Left ventricle myocardium inferior (tissue), 1 donor: Measurements from ENCODE around the gene RUNX1. TPM values are rescaled to one million over a fixed set of nuclear protein-coding genes. Genes with fewer than 3 reads are reported as not detected.

ENCODE experiments used
- DNase-seq: peaks from one replicate; pipeline ENCODE4 v3.0.0-alpha.2; 2020
- H3K27ac ChIP-seq: fragments of 200-600 bp; replicated peaks from 2 replicates; pipeline ENCODE4 v1.8.0; 2021
- H3K27me3 ChIP-seq: fragments of 200-600 bp; 2 replicates; pipeline ENCODE4 v1.8.0; 2021; ENCODE audit warnings: low read depth
- H3K36me3 ChIP-seq: fragments of 200-600 bp; 2 replicates; pipeline ENCODE4 v1.8.0; 2021
- H3K4me1 ChIP-seq: fragments of 200-600 bp; 2 replicates; pipeline ENCODE4 v1.8.0; 2021
- H3K4me3 ChIP-seq: fragments of 200-600 bp; 2 replicates; pipeline ENCODE4 v1.8.0; 2021; ENCODE audit warnings: mild to moderate bottlenecking, moderate library complexity
- H3K9me3 ChIP-seq: fragments of 200-600 bp; replicated peaks from 2 replicates; pipeline ENCODE4 v1.8.0; 2021
- intact Hi-C: fragments of 100-400 bp; cut with micrococcal nuclease; formaldehyde crosslinking; loops from one replicate; pipeline ENCODE4 v1.11.0; 2022
- total RNA-seq: library from RNA; stranded (reverse); fragmentation: NEBNext Ultra II Directional; extraction: Animal tissue kit (Norgen Biotek cat#: 25700); gene quantifications from one replicate; pipeline ENCODE4 v1.2.1, GENCODE V29; 2021
- TF ChIP-seq, protein P1 (sequence below): fragments of 200-600 bp; IDR thresholded peaks from 2 replicates; pipeline ENCODE4 v1.8.0; 2021; ENCODE audit warnings: antibody characterized with exemption, mild to moderate bottlenecking, borderline replicate concordance
- donor health status: DM: no; HTN: yes; CAD: no; lungs with severe emphysema.

RUNX1 gene
- total RNA-seq, 1 donor from 2014 or later, result 1.5 TPM

DNA sequence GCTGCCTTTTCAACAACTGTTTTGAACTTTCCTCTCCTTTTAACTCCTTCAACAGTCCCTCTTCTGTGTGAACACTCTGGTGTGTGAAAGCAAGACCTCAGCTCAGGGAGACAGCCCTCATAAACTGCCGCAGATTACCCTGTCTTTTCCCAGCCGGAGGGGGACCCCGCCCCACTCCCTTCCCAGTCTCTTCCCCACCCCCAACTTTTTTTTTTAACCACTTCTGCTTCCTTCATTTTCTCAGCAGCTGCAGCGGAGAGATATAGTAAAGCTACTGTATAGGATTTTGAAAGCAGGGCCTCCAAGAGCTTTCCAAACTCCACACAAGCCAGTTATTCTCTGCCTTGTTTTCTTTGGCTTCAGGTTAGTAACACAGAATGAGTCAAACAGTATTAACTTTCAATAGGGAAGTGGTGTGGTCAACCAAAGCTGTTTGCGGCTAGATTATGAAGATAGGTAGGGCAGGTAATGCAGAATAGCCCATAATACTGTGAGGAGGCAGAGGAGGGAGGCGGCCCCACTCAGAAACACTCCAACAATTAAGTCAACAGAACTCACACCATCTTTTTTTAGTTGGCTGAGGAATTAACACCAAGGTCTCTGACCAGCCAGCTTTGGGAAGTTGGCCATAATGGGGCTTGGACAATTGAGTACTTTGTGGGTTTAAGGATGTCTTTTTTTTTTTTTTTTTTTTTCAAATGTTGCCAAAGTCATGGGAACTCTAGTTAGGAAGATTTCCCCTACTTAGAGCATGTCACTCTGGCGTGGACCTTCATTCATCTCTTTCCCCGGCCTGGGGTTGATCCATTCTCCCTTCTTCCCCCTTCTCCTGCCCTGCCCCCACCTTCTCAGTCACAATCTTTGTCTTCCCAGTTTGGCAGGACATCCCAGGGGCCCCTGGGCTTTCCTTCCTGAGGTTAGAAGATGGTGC lies 203.3 kb downstream of the RUNX1 start:
- peaks cover 26% of the 10 kb centered on the region for H3K4me1 ChIP-seq
- peaks cover 42% of the 10 kb centered on the region for H3K27me3 ChIP-seq
- TF ChIP-seq, protein P1, sequence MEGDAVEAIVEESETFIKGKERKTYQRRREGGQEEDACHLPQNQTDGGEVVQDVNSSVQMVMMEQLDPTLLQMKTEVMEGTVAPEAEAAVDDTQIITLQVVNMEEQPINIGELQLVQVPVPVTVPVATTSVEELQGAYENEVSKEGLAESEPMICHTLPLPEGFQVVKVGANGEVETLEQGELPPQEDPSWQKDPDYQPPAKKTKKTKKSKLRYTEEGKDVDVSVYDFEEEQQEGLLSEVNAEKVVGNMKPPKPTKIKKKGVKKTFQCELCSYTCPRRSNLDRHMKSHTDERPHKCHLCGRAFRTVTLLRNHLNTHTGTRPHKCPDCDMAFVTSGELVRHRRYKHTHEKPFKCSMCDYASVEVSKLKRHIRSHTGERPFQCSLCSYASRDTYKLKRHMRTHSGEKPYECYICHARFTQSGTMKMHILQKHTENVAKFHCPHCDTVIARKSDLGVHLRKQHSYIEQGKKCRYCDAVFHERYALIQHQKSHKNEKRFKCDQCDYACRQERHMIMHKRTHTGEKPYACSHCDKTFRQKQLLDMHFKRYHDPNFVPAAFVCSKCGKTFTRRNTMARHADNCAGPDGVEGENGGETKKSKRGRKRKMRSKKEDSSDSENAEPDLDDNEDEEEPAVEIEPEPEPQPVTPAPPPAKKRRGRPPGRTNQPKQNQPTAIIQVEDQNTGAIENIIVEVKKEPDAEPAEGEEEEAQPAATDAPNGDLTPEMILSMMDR, result no peak
- H3K9me3 ChIP-seq, result no peaks in the 10 kb centered on the region
- intact Hi-C loops, result no loop called here
- H3K36me3 ChIP-seq, result no peaks in the 10 kb centered on the region
- peak overlapping the region; percentile 42 for H3K27ac ChIP-seq
- no peak overlapping the region for H3K4me3 ChIP-seq
- no peak for DNase-seq

- no peak for DNase-seq
- Histone ChIP-seq H3K9me3 (no peaks in the 10 kb centered on the region), H3K4me1 (peaks cover 26% of the 10 kb centered on the region), H3K27me3 (peaks cover 51% of the 10 kb centered on the region), H3K36me3 (no peaks in the 10 kb centered on the region), H3K4me3 (no peak overlapping the region), H3K27ac (no peak overlapping the region)
- intact Hi-C loops, result no loop called here
- TF ChIP-seq, protein P1, result no peak
Measured at GRCh38 chr21:34844924-34845238, 204.2 kb downstream of the RUNX1 start.

DNA sequence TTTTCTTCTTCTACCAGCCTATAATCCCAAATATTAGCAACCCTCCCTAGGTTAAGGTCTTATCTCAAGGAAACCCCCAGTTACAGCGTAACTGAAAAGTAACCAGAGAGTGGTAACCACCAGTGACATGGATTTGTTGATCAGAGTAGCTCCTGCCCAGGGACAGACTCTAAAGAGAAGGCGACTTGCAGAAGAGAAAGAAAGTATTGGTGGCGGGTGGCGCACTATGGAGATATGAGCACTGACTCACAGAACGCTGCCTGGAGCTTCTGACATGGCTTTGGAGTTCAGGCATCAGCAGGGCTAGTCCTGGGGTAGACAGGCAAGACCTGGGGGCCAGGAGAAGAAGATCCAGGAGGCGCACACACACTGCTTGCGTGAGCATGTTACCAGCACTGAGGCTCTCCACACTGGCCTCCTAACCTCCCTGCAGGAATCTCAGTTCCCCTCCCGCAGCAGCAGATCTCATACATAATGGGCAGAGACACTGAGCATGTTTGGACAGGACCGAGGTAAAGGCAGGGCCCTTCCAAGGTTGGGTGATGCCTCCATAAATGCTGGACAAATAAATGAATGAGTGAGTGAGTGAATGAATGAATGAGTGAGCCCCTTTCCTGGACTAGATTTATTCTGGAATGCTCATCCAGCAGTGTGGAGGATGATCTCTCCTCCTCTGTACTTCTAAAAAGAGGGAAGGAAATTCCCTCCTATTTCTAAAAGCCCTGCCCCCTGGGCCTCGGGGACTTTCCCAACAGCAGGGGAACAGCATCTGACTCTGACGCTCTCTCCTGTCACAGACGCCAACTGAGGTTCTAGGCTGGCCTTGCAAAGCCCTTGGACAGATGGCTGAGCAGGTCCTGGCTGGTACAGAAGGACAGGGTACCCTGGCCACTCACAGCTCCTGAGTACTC lies 204.8 kb downstream of the RUNX1 start:
- H3K27me3 ChIP-seq, result peaks cover 57% of the 10 kb centered on the region
- intact Hi-C loops, result no loop called here
- TF ChIP-seq, protein P1, result no peak
- no peak overlapping the region for H3K4me3 ChIP-seq
- DNase-seq, result peak; percentile 48
- no peaks in the 10 kb centered on the region for H3K9me3 ChIP-seq
- H3K4me1 ChIP-seq, result peaks cover 26% of the 10 kb centered on the region
- H3K27ac ChIP-seq, result no peak overlapping the region
- H3K36me3 ChIP-seq, result no peaks in the 10 kb centered on the region

DNA sequence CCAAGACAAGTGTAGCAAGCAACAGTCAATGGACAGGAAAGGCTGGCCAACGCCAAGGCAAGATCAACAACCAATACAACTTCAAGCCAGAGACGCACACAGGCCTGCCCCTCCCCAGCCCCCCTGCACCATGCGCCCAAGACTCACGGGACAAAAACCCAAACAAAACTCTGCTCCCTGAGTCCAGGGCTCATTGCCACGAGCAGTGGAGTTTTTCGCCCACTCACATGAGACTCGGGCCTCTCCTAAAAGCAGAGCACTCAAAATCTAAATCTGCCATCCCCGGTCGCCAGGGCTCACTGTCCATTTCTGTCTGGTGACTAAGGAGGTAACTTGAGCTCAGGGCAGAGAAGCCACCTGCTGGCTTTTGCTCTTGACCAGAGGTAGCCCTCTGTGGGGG lies 205.5 kb downstream of the RUNX1 start:
- peaks cover 26% of the 10 kb centered on the region for H3K4me1 ChIP-seq
- H3K27me3 ChIP-seq, result peaks cover 62% of the 10 kb centered on the region
- H3K9me3 ChIP-seq, result no peaks in the 10 kb centered on the region
- H3K36me3 ChIP-seq, result no peaks in the 10 kb centered on the region
- no peak overlapping the region for H3K27ac ChIP-seq
- intact Hi-C loops, result no loop called here
- no peak overlapping the region for H3K4me3 ChIP-seq
- DNase-seq, result no peak
- TF ChIP-seq, protein P1, result no peak

GRCh38 chr21:34841154-34841553 lies 207.9 kb downstream of the RUNX1 start:
- intact Hi-C loops, result no loop called here
- H3K27ac ChIP-seq, result no peak overlapping the region
- H3K27me3 ChIP-seq, result peaks cover 64% of the 10 kb centered on the region
- TF ChIP-seq, protein P1, result no peak
- no peak for DNase-seq
- peaks cover 20% of the 10 kb centered on the region for H3K4me1 ChIP-seq
- no peaks in the 10 kb centered on the region for H3K36me3 ChIP-seq
- no peak overlapping the region for H3K4me3 ChIP-seq
- H3K9me3 ChIP-seq, result no peaks in the 10 kb centered on the region
